ENCODE results near the gene ECE2. TPM values are rescaled to one million over a fixed set of nuclear protein-coding genes. Genes with fewer than 3 reads are reported as not detected.

Gene ECE2
- total RNA-seq, 1 experiment from 2014 or later: not detected

DNA sequence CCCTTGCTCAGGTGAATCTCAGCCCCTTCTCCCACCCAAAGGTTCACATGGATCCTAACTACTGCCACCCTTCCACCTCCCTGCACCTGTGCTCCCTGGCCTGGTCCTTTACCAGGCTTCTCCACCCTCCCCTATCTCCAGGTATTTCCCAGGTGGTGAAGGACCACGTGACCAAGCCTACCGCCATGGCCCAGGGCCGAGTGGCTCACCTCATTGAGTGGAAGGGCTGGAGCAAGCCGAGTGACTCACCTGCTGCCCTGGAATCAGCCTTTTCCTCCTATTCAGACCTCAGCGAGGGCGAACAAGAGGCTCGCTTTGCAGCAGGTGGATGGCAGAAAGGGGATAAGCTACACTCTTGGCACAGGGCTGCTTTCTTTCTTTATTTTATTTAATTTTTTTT lies 66.1 kb downstream of the ECE2 start:
- no peak for ATAC-seq
- CTCF ChIA-PET: no interaction called here

More for the DNA sequence above, 66.1 kb downstream of the ECE2 start:
- peaks cover 11% of the 10 kb centered on the region for H3K4me1 ChIP-seq (ENCODE audit: control insufficient read depth, insufficient read depth, low read length)
- in situ Hi-C loops (cut with HindIII; ENCODE audit: low pct_unique_long_range_greater_than_20kb, low sequenced_read_pairs) (no loop called here), intact Hi-C loops (cut with micrococcal nuclease; ENCODE audit: unreplicated experiment) (no loop called here)
- DNase-seq (ENCODE audit: low read depth, low spot score): no peak
- H3K9me3 ChIP-seq (ENCODE audit: control insufficient read depth, insufficient read depth, low read depth, low read length): no peaks in the 10 kb centered on the region
- H3K4me3 ChIP-seq (ENCODE audit: low read depth in 2 of 2, low read length in 2 of 2): no peak overlapping the region
- no peaks in the 10 kb centered on the region for H3K27me3 ChIP-seq (ENCODE audit: control insufficient read depth, insufficient read depth, low read length)
- H3K36me3 ChIP-seq (ENCODE audit: control insufficient read depth, insufficient read depth, low read length): no peaks in the 10 kb centered on the region; the same call in 1 of the 2 replicates
- BruUV-seq (replicated peaks): no TSS peak
- POLR2A ChIA-PET: no interaction called here
- H3K27ac ChIP-seq (ENCODE audit: low read length): no peak overlapping the region
- TF ChIP-seq CTCF (IDR thresholded peaks at IDR 0.05) (no peak), TCF7L2 (IDR thresholded peaks at IDR 0.05; ENCODE audit: low read depth, low read length) (no peak), POLR2AphosphoS5 (IDR thresholded peaks at IDR 0.05; ENCODE audit: low read depth, low read length) (no peak), REST (IDR thresholded peaks at IDR 0.05; ENCODE audit: insufficient read depth in 1 of 2, low read depth in 2 of 2, low read length in 1 of 2) (no peak), SIN3A (IDR thresholded peaks at IDR 0.05; ENCODE audit: borderline replicate concordance, insufficient read depth, low read depth, low read length) (no peak)

Small RNAs within 50 kb of the gene (microRNA-seq; reads per million reads assigned to microRNA genes)
- gene MIR1224 (ENCODE audit: unreplicated experiment): 3.2 reads per million, percentile 3 among the genes with 10 or more reads in this experiment

Other genes with a start within 250 kb of the ECE2 start
- gene HTR3D, start 244.3 kb upstream of the ECE2 start, total RNA-seq (2021; ENCODE audit: unreplicated experiment): not detected
- not detected for gene HTR3C, start 223.0 kb upstream of the ECE2 start, total RNA-seq (2021; ENCODE audit: unreplicated experiment)
- not detected for gene HTR3E, start 179.0 kb upstream of the ECE2 start, total RNA-seq (2021; ENCODE audit: unreplicated experiment)
- 60.2 TPM for gene EIF2B5, start 140.7 kb upstream of the ECE2 start, total RNA-seq (2021; ENCODE audit: unreplicated experiment)
- gene DVL3, start 120.6 kb upstream of the ECE2 start, total RNA-seq (2021; ENCODE audit: unreplicated experiment): 97.2 TPM
- gene AP2M1, start 101.2 kb upstream of the ECE2 start, total RNA-seq (2021; ENCODE audit: unreplicated experiment): 335 TPM
- 101 TPM for gene ABCF3, start 89.8 kb upstream of the ECE2 start, total RNA-seq (2021; ENCODE audit: unreplicated experiment)
- 0.28 TPM for gene VWA5B2, start 46.4 kb upstream of the ECE2 start, total RNA-seq (2021; ENCODE audit: unreplicated experiment)
- 72.7 TPM for gene ALG3, start 27.1 kb upstream of the ECE2 start, total RNA-seq (2021; ENCODE audit: unreplicated experiment)
- 10.7 TPM for gene EEF1AKMT4, start 26.4 kb upstream of the ECE2 start, total RNA-seq (2021; ENCODE audit: unreplicated experiment)
- gene CAMK2N2, start 14.5 kb upstream of the ECE2 start, total RNA-seq (2021; ENCODE audit: unreplicated experiment): 5.7 TPM
- 536 TPM for gene PSMD2, start 23.2 kb downstream of the ECE2 start, total RNA-seq (2021; ENCODE audit: unreplicated experiment)
- 798 TPM for gene EIF4G1, start 38.6 kb downstream of the ECE2 start, total RNA-seq (2021; ENCODE audit: unreplicated experiment)
- gene FAM131A, start 61.6 kb downstream of the ECE2 start, total RNA-seq (2021; ENCODE audit: unreplicated experiment): 30.1 TPM
- 22.5 TPM for gene CLCN2, start 85.6 kb downstream of the ECE2 start, total RNA-seq (2021; ENCODE audit: unreplicated experiment)
- gene POLR2H, start 85.7 kb downstream of the ECE2 start, total RNA-seq (2021; ENCODE audit: unreplicated experiment): 156 TPM
- not detected for gene THPO, start 102.2 kb downstream of the ECE2 start, total RNA-seq (2021; ENCODE audit: unreplicated experiment)
- gene CHRD, start 104.0 kb downstream of the ECE2 start, total RNA-seq (2021; ENCODE audit: unreplicated experiment): 1.4 TPM